Bone marrow (tissue), 2 donors: ENCODE results near the gene SRRM1.

Experiments used
- DNase-seq, 2 donors: peaks; one replicate each; lab custom pipeline; 2025; lab: John Stamatoyannopoulos, UW

SRRM1 gene, protein sequence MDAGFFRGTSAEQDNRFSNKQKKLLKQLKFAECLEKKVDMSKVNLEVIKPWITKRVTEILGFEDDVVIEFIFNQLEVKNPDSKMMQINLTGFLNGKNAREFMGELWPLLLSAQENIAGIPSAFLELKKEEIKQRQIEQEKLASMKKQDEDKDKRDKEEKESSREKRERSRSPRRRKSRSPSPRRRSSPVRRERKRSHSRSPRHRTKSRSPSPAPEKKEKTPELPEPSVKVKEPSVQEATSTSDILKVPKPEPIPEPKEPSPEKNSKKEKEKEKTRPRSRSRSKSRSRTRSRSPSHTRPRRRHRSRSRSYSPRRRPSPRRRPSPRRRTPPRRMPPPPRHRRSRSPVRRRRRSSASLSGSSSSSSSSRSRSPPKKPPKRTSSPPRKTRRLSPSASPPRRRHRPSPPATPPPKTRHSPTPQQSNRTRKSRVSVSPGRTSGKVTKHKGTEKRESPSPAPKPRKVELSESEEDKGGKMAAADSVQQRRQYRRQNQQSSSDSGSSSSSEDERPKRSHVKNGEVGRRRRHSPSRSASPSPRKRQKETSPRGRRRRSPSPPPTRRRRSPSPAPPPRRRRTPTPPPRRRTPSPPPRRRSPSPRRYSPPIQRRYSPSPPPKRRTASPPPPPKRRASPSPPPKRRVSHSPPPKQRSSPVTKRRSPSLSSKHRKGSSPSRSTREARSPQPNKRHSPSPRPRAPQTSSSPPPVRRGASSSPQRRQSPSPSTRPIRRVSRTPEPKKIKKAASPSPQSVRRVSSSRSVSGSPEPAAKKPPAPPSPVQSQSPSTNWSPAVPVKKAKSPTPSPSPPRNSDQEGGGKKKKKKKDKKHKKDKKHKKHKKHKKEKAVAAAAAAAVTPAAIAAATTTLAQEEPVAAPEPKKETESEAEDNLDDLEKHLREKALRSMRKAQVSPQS

DNA sequence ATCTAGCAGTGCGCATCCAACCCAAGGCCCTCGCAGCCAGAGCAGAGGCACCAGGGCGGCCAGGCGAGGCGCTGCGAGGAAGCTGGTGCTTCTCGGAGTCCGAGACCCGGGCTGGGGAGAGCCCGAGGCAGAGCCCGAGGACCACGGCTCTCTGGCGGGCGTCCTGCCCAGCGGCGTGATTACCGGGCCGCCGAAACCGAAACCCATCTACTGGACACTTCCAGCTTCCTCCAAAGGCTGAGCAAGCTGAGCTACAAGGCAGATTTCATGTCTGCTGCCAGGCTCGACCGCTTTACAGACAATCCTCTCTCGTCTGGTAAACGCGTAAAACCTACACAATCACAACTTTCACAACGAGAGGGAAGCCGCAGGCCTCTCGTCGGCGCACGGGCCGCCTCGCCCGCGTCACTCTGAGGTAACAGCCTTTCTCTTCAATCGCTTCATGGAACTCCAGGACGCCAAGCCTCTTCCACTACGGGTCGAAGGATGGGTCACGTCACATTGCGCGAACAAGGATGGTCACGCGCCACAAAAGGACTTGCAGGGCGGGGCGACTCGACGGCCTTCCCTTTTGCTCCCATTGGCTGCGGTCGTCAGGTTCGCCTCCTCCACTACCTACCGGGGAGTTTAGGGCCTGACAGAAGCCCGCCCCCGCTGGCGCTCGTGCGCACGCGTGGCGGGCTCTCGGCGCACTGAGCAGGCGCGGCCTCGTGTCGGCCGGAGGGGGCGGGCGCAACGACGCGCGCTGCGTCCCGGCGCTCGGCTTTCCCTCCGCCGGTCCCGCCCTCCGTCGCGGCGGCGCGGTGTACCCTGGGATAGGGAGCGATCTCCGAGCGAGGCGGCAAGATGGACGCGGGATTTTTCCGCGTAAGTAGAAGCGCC is at the start of gene SRRM1:
Gene SRRM1, plus strand, starts transcription at position 822 of the 882 bp plus-strand sequence. Its CDS starts 25 bp downstream, at position 847.
- peak; percentile 97 for DNase-seq

DNA sequence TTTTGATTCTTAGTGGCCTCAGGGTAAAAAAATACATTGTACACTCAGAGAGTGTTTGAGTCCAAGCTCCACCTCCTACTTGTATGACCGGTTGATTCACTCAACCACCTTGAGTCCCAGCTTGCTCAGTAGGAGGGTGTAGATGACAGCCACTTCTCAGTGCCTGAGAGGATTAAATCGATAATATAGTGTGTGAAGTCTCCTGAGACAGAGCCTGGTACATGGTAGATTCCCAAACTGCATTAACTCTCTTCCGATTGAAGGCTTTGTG is 48.8 kb upstream of the SRRM1 start:
- DNase-seq = no peak

DNA sequence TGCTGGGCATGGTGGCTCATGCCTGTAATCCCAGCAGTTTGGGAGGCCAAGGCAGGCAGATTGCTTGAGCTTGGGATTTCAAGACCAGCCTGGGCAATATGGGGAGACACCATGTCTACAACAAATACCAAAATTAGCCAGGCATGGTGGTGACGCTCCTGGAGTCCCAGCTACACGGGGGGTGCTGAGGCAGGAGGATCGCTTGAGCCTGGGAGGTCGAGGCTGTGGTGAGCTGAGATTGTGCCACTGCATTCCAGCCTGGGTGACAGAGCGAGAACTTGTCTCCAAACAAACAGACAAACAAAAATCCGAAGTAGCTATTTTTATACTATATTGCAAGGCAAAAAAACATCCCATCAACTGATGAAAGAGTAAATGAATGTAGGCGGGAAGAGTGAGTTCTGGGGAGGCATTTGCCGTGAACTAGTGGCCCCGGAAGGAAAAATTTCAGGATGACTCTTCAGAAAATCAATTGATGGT is 46.7 kb upstream of the SRRM1 start:
- no peak for DNase-seq

DNA sequence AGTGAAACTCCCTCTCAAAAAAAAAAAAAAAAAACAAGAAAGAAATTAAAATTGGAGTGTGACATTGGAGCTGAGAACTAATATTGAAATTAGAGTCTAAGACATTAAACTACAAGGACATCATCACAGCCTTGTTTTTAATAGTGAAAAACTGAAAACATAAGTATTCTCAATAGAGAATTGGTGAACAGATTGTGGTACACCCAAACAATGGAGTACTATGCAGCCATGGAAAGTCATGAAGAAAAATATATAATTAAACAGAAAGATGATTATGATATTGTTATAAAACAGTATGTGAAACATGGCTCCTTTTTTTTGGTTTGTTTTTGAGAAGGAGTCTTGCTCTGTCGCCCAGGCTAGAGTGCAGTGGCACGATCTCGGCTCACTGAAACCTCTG is 43.8 kb upstream of the SRRM1 start:
- DNase-seq = no peak

DNA sequence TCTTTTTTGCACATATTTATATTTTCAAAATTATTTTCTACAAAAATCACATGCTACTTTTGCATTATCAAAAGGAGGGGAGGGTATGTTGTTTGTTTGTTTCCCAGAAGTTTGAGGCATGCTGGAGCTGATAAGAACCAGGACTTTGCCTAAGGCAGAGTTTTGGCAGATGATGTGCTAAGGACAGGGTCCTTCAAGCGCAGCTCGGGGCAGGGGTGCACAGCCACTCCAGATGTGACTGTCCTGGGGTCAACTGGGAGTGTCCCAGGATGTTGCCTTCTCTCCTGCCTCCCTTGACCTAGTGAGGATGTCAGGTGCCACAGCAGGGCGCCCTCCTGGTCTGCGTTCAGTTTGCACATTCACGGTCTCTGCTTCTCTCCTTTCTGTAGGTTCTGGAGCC is 42.6 kb upstream of the SRRM1 start:
- no peak for DNase-seq

DNA sequence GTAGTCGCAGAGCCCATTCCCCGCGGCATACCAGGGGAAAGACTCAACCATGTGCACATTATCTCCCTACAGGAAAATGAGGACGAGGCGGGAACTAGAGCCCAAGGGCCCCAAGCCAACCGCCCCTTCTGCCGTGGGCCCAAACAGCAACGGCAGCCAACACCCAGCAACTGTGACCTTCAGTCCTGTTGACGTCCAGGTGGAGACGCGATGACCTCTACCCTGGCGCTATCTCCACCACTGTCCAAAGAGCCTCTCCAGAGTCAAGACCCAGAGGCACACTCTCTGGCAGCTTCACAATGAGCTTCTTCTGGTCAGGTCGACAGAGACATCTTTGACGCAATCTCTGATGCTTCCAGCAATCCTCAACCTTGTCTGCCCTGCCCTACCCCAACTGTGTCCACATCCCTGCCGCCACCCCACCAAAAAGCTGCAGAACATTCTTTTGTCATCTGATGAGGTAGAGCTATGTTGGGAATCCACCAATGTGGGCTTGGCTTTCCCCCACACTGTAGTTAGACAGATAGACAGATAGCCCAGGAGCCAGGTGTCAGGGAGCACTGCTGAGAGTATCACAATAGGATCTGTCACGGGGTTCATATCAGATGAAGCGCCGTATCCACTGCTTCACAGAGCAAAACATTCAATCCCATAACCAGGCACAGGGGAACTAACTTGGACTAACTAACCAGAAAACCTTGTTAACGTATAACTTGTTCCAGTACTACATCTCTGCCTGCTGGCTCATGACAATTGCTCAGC is 37.4 kb upstream of the SRRM1 start:
- no peak for DNase-seq

DNA sequence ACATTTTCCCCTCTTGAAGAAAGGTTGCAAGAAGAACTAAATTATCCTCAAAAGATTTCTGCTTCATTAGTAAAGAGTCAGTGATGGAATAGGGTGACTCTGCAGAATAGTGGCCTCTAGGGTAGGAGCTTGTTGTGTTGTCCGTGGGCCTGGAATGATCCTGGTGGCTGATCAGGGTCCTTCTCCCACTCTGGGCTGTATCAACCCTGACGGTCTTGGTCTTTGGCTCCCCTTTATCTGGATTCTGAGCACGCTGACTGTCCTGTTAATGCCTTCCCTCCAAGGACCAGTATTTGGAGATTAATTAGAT is 36.9 kb upstream of the SRRM1 start:
- no peak for DNase-seq

DNA sequence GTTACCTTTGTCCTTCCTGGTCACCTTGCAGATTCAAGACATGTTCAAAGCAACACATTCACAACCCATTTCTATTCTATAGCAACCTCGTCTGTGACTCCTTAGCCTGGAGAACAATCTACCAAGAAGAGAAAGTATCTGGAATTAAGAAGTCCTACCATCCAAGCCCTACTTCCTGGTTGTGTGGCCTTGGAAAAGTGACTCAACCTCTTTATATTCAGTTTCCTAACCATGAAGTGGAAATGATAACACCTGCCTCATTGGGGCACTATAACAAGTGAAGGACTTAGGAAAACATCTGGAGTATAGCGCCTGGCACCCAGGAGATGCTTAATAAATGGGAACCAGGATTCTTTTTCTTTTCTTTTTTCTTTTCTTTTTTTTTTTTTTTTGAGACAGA is 36.5 kb upstream of the SRRM1 start:
- DNase-seq = no peak

DNA sequence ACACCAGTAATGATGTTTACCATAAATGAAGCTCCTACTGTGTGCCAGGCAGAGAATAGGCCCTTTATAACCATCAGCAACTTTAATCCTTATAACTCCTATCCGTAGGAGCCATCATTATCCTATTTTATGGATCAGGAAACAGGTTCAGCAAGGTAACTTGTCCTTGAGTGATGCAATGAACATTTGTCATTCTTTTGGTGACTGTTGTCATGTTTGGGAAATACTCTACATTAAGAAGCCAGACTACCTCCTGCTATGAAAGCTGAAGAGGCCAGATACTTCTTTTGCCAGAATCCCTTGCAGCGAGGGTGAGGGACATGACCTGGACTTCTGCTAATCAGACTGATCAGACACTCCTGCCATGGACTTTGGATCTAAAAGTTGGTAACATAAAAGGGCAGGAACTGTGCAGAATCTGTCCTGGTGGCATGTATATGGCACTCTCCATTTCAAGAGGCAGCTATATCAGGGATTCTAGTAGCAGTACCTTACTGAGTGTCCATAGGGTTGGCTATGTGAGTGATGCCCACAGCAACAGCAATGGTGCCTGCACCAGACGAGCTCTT is 33.1 kb upstream of the SRRM1 start:
- no peak for DNase-seq

DNA sequence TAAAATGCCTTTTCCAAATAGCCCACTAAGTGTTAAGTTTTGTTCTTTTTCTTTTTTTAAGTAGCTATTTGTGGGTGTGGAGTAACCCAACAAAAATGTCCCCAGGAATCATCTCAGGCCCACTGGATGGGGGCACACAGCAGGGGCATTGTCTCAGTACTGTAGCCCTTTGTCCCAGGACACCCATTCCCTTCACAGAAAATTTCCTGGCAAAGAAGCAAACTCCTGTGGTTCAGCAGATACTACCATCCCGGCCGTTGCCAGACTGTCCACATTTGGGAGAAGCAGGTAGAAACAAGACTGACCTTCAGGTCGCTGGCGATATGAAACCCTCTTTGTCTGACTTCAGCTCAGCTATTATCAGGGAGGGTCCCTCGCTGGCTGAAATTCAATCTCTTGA is 23.7 kb upstream of the SRRM1 start:
- DNase-seq = no peak

DNA sequence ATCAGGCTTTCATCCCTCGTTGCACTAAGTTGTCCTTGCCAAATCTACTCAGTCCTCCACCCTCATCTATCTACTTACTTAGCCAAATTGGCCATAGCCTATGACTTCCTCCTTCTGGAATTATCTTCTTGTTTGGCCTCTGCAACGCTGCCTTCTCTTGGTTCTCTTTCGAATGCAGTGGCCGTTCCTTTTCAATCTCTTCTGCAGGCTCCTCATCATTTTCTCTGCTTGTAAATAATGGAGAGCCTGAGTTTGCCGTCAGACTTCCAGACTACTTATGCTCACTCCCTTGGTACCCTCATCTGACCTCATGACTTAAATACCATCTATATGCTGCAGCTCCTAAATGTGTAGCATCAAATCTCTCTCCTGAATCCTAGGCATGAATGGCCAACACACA is 22.4 kb upstream of the SRRM1 start:
- DNase-seq = no peak

DNA sequence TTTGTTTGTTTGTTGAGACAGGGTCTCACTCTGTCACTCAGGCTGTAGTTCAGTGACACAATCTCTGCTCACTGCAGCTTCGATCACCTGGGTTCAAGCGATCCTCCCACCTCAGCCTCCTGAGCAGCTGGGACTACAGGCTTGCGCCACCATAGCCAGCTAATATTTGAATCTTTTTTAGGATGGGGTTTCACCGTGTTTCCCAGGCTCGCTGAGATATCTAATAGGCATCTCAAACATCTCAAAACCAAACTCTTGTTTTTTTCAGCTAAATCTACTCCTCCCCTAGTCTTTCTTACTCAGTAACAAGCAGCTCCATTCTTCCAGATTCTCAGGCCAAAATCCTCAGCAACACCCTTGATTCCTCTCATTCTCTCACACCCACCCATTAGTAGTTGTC is 22.0 kb upstream of the SRRM1 start:
- DNase-seq = no peak

DNA sequence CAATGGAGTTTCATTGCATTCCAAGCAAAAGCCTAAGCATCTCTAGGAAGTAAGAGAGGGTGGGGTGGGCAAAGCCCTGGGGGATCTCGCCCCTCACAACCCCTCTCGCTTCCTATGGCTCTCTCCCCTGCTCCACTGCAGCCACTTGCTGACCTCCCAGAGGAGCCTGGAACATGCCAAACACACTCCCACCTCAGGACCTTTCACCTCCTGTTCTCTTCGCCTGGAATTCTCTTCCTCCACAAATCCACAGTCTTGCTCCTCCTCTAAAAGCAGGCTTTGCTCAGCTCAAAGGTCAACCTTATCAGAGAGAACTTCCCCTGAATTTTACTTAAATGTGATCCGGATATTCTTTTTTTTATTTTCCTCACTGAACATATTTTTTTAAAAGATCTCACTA is 20.9 kb upstream of the SRRM1 start:
- DNase-seq = no peak

DNA sequence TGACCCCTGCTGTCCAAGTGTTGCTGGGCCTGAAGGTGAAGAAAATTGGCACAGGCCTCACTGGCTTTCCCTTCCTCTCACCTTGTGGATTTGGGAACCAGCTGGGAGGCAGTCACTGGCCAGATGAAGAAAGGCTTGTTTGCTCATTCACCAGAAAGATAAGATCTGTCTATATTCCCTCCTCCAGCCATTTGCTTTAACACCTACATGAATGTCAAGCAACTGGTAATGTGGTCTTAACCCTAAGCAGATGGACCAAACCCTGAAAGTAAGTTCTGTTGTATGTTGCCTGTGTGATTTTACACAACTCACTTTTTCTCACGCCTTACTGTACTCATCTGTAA is 10.3 kb upstream of the SRRM1 start:
- no peak for DNase-seq

DNA sequence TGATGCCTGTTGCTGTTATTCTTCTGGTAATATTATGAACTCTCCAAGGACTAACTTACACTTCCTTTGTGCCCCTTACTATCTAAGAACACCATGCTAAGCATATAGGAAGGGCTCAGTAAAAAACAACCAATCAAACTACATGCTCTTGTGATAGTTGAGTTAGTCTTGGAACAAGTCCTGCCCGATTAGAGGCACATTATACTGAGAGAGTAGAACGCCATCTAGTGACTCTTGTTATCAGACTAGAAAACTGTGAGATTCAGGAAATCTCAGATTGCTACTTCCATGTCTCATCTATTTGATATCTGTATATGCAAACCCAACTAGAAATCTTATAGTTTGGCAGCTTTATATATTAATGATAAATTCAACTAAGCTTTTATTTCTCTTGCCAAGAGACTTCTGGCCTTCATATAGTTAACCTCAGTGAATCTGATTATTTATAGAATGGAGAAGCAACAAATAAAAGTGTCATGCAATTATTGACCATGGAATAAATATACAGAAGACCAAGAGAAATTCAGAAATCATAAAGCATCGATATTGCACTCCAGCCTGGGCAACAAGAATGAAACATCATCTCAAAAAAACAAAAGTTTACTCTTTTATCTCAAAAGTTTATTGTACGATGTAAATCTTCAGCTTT is 7.8 kb upstream of the SRRM1 start:
- peak in 1 of 2 donors; percentile 61 for DNase-seq

DNA sequence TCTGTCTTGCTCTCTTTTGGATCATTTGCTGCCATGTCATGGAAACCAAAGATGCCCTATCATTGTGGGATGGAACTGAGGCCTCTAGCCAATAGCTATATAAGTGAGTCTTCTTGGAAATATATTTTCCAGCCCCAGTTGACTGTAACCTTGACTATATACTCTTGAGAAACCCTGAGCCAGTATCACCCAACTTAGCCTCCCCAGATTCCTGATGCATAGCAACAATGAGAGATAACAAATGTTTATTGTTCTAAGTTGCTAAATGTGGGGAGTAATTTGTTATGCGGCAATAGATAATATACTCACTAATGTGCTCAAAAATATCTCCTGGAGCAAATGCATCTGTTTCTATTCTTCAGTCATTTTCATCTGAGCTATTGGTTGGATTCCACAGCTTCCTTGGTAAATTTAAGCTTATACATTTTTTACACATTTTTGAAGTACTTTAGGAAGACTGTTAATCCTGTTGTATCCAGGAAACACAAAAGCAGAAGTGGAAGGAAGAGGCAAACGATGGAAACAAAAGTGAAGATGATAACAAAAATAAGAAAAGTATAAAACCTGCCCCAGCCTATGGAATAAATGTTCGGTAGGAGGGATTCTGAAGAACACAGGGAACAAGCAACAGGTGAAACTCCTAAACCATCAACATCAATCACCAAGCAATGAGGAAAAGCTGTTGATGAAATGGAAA is 6.3 kb upstream of the SRRM1 start:
- no peak for DNase-seq

DNA sequence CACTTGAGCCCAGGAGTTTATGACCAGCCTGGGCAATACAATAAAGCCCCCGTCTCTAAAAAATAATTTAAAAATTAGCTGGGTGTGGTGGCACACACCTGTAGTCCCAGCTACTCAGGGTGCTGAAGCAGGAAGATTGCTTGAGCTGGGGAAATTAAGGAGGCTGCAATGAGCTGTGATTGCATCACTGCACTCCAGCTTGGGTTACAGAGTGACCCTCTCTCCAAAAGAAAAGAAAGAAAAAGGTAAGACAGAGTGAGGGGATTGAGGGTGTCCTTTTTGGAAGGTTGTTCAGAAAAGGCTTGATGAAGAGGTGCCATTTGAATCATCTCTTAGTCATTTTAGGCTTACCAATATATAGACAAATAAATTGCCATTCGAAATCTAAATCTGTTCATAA is 4.0 kb upstream of the SRRM1 start:
- DNase-seq = no peak

DNA sequence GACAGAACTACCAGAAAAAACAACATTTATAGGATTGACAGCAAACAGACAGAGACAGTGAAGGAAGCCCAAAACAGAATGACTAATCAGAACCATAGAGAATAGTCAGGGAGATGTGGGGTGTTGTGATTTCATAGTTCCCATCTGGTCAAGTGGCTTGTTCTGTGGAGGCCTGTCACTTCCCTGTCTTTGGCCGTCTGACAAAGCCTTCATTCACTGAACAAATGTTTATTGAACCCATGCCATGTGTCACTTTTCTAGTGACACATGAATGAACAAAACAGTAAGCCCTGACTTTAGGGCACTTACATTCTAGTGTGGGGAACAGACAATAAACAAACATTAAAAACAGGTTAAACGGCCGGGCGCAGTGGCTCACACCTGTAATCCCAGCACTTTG is 3.2 kb upstream of the SRRM1 start:
- no peak for DNase-seq

DNA sequence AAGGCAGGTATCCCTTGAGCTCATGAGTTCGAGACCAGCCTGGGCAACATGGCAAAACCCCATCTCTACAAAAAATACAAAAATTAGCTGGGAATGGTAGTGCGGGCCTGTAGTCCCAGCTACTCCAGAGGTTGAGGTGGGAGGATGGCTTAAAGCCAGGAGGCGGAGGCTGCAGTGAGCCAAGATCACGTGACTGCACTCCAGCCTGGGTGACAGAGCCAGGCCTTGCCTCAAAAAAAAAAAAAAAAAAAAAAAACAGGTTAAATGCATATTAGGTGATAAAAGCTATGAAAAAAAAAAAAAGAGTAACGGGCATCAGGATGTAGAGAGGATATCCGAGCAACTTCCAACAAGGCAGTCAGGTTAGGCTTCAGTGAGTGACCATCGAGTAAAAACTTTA is 2.8 kb upstream of the SRRM1 start:
- DNase-seq = no peak

DNA sequence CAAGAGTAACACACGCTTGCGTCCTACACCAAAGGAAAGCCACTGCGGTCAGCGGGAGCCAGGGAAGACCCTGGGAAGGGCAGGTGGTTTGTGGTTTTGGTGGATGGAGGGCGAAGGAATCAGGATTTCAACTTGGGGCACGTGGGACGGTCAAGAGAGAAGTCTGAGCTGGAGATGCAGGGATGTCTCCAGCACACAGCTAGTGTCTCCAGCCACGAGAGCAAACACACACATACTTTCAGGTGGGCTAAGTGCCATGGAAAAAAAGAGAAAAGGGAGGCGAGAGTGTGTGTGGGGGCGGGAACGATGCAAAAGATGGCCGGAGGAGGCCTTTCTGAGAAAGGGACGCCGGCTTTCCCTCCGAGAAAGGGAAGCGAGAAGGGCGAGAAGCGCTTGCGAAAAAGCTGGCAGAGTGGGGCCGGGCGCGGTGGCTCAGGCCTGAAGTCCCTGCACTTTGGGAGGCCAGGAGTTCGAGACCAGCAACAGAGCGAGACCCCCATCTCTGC is 1.4 kb upstream of the SRRM1 start:
- peak in 1 of 2 donors; percentile 11 for DNase-seq
